ENCODE results near the gene ZFHX2. TPM values are rescaled to one million over a fixed set of nuclear protein-coding genes. Genes with fewer than 3 reads are reported as not detected.
A peak's percentile ranks its signal among the peaks of the same experiment; 100 is the strongest.

Gene ZFHX2
- total and polyA plus RNA-seq, 2 of the 13 experiments (the other 11 are each of a cell fraction or from before 2014, with no cell fraction given), result 0.17 to 0.44 TPM

DNA sequence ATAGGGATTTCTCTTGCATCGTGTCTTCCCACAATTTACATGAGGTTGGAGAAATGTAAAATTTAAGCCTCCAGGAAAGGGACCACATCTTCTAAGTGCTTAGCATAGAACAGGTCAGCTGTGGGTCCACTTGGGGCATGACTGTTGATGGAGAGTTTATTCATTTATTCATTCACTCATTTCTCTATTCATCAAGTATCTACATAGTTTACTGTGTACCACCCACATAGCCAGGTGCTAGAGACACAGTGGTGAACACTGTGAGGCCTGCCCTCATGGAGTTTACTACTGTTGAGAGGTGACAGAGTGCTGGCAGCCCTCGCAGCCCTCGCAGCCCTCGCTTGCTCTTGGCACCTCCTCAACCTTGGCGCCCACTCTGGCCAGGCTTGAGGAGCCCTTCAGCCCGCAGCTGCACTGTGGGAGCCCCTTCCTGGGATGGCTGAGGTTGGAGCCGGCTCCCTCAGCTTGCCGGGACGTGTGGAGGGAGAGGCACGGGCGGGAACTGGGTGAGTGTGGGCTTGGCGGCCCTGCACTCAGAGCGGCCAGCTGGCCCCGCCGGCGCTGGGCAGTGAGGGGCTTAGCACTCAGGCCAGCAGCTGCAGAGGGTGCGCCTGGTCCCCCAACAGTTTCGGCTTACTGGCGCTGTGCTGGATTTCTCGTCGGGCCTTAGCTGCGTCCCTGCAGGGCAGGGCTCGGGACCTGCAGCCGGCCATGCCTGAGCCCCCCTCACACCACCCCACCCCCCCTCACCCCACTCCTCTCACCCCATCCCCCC lies 28.8 kb upstream of the ZFHX2 start (continued):
- TF ChIP-seq, protein P1, sequence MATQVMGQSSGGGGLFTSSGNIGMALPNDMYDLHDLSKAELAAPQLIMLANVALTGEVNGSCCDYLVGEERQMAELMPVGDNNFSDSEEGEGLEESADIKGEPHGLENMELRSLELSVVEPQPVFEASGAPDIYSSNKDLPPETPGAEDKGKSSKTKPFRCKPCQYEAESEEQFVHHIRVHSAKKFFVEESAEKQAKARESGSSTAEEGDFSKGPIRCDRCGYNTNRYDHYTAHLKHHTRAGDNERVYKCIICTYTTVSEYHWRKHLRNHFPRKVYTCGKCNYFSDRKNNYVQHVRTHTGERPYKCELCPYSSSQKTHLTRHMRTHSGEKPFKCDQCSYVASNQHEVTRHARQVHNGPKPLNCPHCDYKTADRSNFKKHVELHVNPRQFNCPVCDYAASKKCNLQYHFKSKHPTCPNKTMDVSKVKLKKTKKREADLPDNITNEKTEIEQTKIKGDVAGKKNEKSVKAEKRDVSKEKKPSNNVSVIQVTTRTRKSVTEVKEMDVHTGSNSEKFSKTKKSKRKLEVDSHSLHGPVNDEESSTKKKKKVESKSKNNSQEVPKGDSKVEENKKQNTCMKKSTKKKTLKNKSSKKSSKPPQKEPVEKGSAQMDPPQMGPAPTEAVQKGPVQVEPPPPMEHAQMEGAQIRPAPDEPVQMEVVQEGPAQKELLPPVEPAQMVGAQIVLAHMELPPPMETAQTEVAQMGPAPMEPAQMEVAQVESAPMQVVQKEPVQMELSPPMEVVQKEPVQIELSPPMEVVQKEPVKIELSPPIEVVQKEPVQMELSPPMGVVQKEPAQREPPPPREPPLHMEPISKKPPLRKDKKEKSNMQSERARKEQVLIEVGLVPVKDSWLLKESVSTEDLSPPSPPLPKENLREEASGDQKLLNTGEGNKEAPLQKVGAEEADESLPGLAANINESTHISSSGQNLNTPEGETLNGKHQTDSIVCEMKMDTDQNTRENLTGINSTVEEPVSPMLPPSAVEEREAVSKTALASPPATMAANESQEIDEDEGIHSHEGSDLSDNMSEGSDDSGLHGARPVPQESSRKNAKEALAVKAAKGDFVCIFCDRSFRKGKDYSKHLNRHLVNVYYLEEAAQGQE (IDR thresholded peaks at IDR 0.05; ENCODE audit: borderline replicate concordance in 1 of 2, low read depth in 1 of 2, low read length in 2 of 2), result no peak
- TF ChIP-seq MBD4 (IDR thresholded peaks at IDR 0.05; ENCODE audit: borderline replicate concordance, low read length) (no peak), ZNF138 (CRISPR knock-in tag; IDR thresholded peaks at IDR 0.05; ENCODE audit: low read depth) (no peak), NR1H2 (CRISPR knock-in tag; IDR thresholded peaks at IDR 0.05; ENCODE audit: borderline replicate concordance, low read depth) (no peak), TEAD3 (CRISPR knock-in tag; optimal IDR thresholded peaks at IDR 0.05; ENCODE audit: borderline replicate concordance) (no peak), ZNF747 (CRISPR knock-in tag; IDR thresholded peaks at IDR 0.05; ENCODE audit: borderline replicate concordance) (0 out of 2 replicates have a peak, but pooled peaks have one; percentile 16), HDAC2 (CRISPR knock-in tag; IDR thresholded peaks at IDR 0.05) (no peak), ZNF674 (CRISPR knock-in tag; IDR thresholded peaks at IDR 0.05; ENCODE audit: low read depth) (no peak; the same call in 1 of the 2 replicates), SMARCE1 (IDR thresholded peaks at IDR 0.05; ENCODE audit: borderline replicate concordance) (no peak), EED (CRISPR knock-in tag; IDR thresholded peaks at IDR 0.05) (no peak; the same call in 1 of the 2 replicates), U2AF2 (IDR thresholded peaks at IDR 0.05; ENCODE audit: low read depth, low read length) (0 out of 2 replicates have a peak, but pooled peaks have one; percentile 32), ZNF564 (CRISPR knock-in tag; IDR thresholded peaks at IDR 0.05) (no peak), DNMT1 (CRISPR knock-in tag; IDR thresholded peaks at IDR 0.05) (peak; percentile 73; the same call in 1 of the 2 replicates), HOXA9 (CRISPR knock-in tag; IDR thresholded peaks at IDR 0.05; ENCODE audit: borderline replicate concordance) (no peak; the same call in 1 of the 2 replicates), MYC (CRISPR knock-in tag; IDR thresholded peaks at IDR 0.05; ENCODE audit: borderline replicate concordance) (no peak), ZNF44 (CRISPR knock-in tag; IDR thresholded peaks at IDR 0.05) (no peak), PCBP1 (IDR thresholded peaks at IDR 0.05; ENCODE audit: borderline replicate concordance, low read depth, low read length) (peak; percentile 99), IKZF1 (IDR thresholded peaks at IDR 0.05) (no peak), AGO1 (IDR thresholded peaks at IDR 0.05; ENCODE audit: low read depth, low read length, poor library complexity, severe bottlenecking) (peak; percentile 79), ZFP41 (CRISPR knock-in tag; IDR thresholded peaks at IDR 0.05; ENCODE audit: borderline replicate concordance) (no peak)
- TF ChIP-seq, protein P2, sequence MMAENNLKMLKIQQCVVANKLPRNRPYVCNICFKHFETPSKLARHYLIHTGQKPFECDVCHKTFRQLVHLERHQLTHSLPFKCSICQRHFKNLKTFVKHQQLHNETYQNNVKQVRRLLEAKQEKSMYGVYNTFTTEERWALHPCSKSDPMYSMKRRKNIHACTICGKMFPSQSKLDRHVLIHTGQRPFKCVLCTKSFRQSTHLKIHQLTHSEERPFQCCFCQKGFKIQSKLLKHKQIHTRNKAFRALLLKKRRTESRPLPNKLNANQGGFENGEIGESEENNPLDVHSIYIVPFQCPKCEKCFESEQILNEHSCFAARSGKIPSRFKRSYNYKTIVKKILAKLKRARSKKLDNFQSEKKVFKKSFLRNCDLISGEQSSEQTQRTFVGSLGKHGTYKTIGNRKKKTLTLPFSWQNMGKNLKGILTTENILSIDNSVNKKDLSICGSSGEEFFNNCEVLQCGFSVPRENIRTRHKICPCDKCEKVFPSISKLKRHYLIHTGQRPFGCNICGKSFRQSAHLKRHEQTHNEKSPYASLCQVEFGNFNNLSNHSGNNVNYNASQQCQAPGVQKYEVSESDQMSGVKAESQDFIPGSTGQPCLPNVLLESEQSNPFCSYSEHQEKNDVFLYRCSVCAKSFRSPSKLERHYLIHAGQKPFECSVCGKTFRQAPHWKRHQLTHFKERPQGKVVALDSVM (CRISPR knock-in tag; IDR thresholded peaks at IDR 0.05), result no peak
- TF ChIP-seq, protein P3, sequence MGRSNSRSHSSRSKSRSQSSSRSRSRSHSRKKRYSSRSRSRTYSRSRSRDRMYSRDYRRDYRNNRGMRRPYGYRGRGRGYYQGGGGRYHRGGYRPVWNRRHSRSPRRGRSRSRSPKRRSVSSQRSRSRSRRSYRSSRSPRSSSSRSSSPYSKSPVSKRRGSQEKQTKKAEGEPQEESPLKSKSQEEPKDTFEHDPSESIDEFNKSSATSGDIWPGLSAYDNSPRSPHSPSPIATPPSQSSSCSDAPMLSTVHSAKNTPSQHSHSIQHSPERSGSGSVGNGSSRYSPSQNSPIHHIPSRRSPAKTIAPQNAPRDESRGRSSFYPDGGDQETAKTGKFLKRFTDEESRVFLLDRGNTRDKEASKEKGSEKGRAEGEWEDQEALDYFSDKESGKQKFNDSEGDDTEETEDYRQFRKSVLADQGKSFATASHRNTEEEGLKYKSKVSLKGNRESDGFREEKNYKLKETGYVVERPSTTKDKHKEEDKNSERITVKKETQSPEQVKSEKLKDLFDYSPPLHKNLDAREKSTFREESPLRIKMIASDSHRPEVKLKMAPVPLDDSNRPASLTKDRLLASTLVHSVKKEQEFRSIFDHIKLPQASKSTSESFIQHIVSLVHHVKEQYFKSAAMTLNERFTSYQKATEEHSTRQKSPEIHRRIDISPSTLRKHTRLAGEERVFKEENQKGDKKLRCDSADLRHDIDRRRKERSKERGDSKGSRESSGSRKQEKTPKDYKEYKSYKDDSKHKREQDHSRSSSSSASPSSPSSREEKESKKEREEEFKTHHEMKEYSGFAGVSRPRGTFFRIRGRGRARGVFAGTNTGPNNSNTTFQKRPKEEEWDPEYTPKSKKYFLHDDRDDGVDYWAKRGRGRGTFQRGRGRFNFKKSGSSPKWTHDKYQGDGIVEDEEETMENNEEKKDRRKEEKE (IDR thresholded peaks at IDR 0.05), result no peak

Data from HepG2 (cell line).